GM23248 (cell line): Measurements from ENCODE around the gene THBS3. TPM values are rescaled to one million over a fixed set of nuclear protein-coding genes. Genes with fewer than 3 reads are reported as not detected.
"Not testable (repeated sequence)": the region's sequence is repeated elsewhere in the genome, so short reads cannot be mapped to it uniquely, and the experiment has no call there.

Experiments used
- DNase-seq: peaks from one replicate; pipeline ENCODE4 v3.0.0-alpha.2; 2015
- H2AFZ ChIP-seq: fragments of 200-600 bp; sonication (generic); 2 replicates; pipeline ENCODE4 v1.6.1; 2016; ENCODE audit warnings: antibody characterized with exemption
- H3F3A ChIP-seq: fragments of 200-600 bp; sonication (generic); 2 replicates; pipeline ENCODE4 v1.6.1; 2016; ENCODE audit warnings: mild to moderate bottlenecking, antibody characterized with exemption, mixed run types; ENCODE audit not compliant: insufficient read depth
- H3K27ac ChIP-seq: fragments of 200-600 bp; sonication (generic); 2 replicates; pipeline ENCODE4 v1.5.1; 2016; ENCODE audit warnings: mild to moderate bottlenecking
- H3K27me3 ChIP-seq: fragments of 200-600 bp; sonication (generic); replicated peaks from 2 replicates; pipeline ENCODE4 v1.6.1; 2016; ENCODE audit warnings: mild to moderate bottlenecking; ENCODE audit not compliant: insufficient read depth
- H3K36me3 ChIP-seq: fragments of 200-600 bp; sonication (generic); 2 replicates; pipeline ENCODE4 v1.6.1; 2016; ENCODE audit warnings: low read depth, mild to moderate bottlenecking
- H3K4me1 ChIP-seq: fragments of 200-600 bp; sonication (generic); 2 replicates; pipeline ENCODE4 v1.6.1; 2016; ENCODE audit warnings: mild to moderate bottlenecking; ENCODE audit not compliant: insufficient read depth
- H3K4me2 ChIP-seq: fragments of 200-600 bp; sonication (generic); one replicate; pipeline ENCODE4 v1.6.1; 2016; ENCODE audit warnings: mild to moderate bottlenecking; ENCODE audit not compliant: unreplicated experiment
- H3K4me3 ChIP-seq: fragments of 200-600 bp; sonication (generic); 2 replicates; pipeline ENCODE4 v1.5.1; 2016; ENCODE audit warnings: mild to moderate bottlenecking
- H3K79me2 ChIP-seq: fragments of 200-600 bp; sonication (generic); 2 replicates; pipeline ENCODE4 v1.6.1; 2016; ENCODE audit warnings: mild to moderate bottlenecking; ENCODE audit not compliant: insufficient read depth
- H3K9ac ChIP-seq: fragments of 200-600 bp; sonication (generic); 2 replicates; pipeline ENCODE4 v1.6.1; 2016; ENCODE audit warnings: mild to moderate bottlenecking
- H3K9me2 ChIP-seq: fragments of 200-600 bp; sonication (generic); 2 replicates; pipeline ENCODE4 v1.6.1; 2016; ENCODE audit warnings: mixed run types, mild to moderate bottlenecking, moderate library complexity; ENCODE audit not compliant: insufficient read depth
- H3K9me3 ChIP-seq: fragments of 200-600 bp; sonication (generic); one replicate; pipeline ENCODE4 v1.6.1; 2017; ENCODE audit warnings: low read depth
- H4K20me1 ChIP-seq: fragments of 200-600 bp; sonication (generic); 2 replicates; pipeline ENCODE4 v1.6.0; 2016; ENCODE audit not compliant: insufficient read depth
- EZH2 ChIP-seq: fragments of 200-600 bp; sonication (generic); IDR thresholded peaks from 2 replicates; pipeline ENCODE4 v1.6.1; 2018; ENCODE audit warnings: antibody characterized with exemption, mild to moderate bottlenecking; ENCODE audit not compliant: insufficient read depth, poor library complexity, severe bottlenecking
- EZH2phosphoT487 ChIP-seq: fragments of 200-600 bp; sonication (generic); IDR thresholded peaks from 2 replicates; pipeline ENCODE4 v1.6.1; 2018; ENCODE audit warnings: antibody characterized with exemption, moderate library complexity, mild to moderate bottlenecking, low read depth; ENCODE audit not compliant: insufficient read depth
- WGBS, 2 experiments: methylation state at CpG; one replicate each; pipeline ENCODE4 v1.1.6; 2015 to 2017; ENCODE audit warnings: low lambda C conversion rate in 2 of 2, low coverage in 1 of 2; ENCODE audit errors: missing lambda C conversion rate in 2 of 2; 5-methylcytosine and 5-hydroxymethylcytosine counted together
- in situ Hi-C: fragments of 300-500 bp; cut with MboI; formaldehyde crosslinking; loops from 2 replicates; pipeline ENCODE4 v1.15.0; 2020
- polyA plus RNA-seq: library from polyadenylated mRNA; unstranded; fragments of >200 nt; fragmentation: Nextera tagmentation; extraction: Ambion mirVana; gene quantifications from 2 replicates; pipeline ENCODE4 v1.2.1, GENCODE V29; 2016
- total RNA-seq: library from RNA; depleted of rRNA; stranded (reverse); fragments of >200 nt; shearing (Covaris generic); gene quantifications from 2 replicates; pipeline ENCODE4 v1.2.3, GENCODE V29; 2014

The THBS3 gene
- total and polyA plus RNA-seq, 2 experiments from 2014 or later = 16.6 to 20.6 TPM

GRCh38 chr1:155167166-155168104, 40.3 kb downstream of the THBS3 start:
- no peak for TF ChIP-seq EZH2phosphoT487
- TF ChIP-seq EZH2 = no peak
- peaks cover 11% of the 10 kb centered on the region for H3K4me1 ChIP-seq
- DNase-seq = peak; percentile 86
- H3K27ac ChIP-seq = no peak overlapping the region
- H3K9me2 ChIP-seq = no peaks in the 10 kb centered on the region
- H3K4me3 ChIP-seq = no peak overlapping the region
- H3K9me3 ChIP-seq = no peaks in the 10 kb centered on the region
- in situ Hi-C loops = loop anchor here (5.0 kb wide), 1 partner anchor 75 kb away; no protein-coding TSS in a partner anchor
- H3K79me2 ChIP-seq = peaks cover 26% of the 10 kb centered on the region
- H3K36me3 ChIP-seq = peaks cover 6% of the 10 kb centered on the region; the same call in 1 of the 2 replicates
- no peaks in the 10 kb centered on the region for H4K20me1 ChIP-seq
- peak overlapping the region; percentile 52 for H3K4me2 ChIP-seq
- WGBS, 2 experiments = 6 to 9% methylated on average over 23 to 28 of the region's 28 CpGs
- H2AFZ ChIP-seq = peak overlapping the region; percentile 52
- no peak overlapping the region for H3K9ac ChIP-seq
- peaks cover 17% of the 10 kb centered on the region for H3F3A ChIP-seq
- no peaks in the 10 kb centered on the region for H3K27me3 ChIP-seq

GRCh38 chr1:155166471-155167165, 41.1 kb downstream of the THBS3 start:
- H3K9me3 ChIP-seq = no peaks in the 10 kb centered on the region
- no peaks in the 10 kb centered on the region for H4K20me1 ChIP-seq
- no peak overlapping the region for H3K27ac ChIP-seq
- H3K4me3 ChIP-seq = no peak overlapping the region
- H3K4me1 ChIP-seq = peaks cover 3% of the 10 kb centered on the region
- WGBS, 2 experiments = 30 to 33% methylated on average over 14 to 27 of the region's 27 CpGs
- no peaks in the 10 kb centered on the region for H3K9me2 ChIP-seq
- no peaks in the 10 kb centered on the region for H3K27me3 ChIP-seq
- peaks cover 6% of the 10 kb centered on the region; the same call in 1 of the 2 replicates for H3K36me3 ChIP-seq
- peaks cover 17% of the 10 kb centered on the region for H3F3A ChIP-seq
- H3K9ac ChIP-seq = no peak overlapping the region
- in situ Hi-C loops = loop anchor here (5.0 kb wide), 1 partner anchor 74 kb away; no protein-coding TSS in a partner anchor
- no peak for DNase-seq
- no peak for TF ChIP-seq EZH2
- no peak for TF ChIP-seq EZH2phosphoT487
- no peak overlapping the region for H2AFZ ChIP-seq
- no peak overlapping the region for H3K4me2 ChIP-seq
- peaks cover 18% of the 10 kb centered on the region for H3K79me2 ChIP-seq

- 77 to 84% methylated on average over 8 of the region's 8 CpGs for WGBS, 2 experiments
- DNase-seq = no peak
- Histone ChIP-seq H4K20me1 (no peaks in the 10 kb centered on the region), H2AFZ (no peak overlapping the region), H3K9me2 (no peaks in the 10 kb centered on the region), H3K79me2 (peaks cover 12% of the 10 kb centered on the region), H3K27ac (no peak overlapping the region), H3F3A (peaks cover 17% of the 10 kb centered on the region), H3K4me2 (no peak overlapping the region), H3K4me3 (no peak overlapping the region), H3K9ac (no peak overlapping the region), H3K27me3 (no peaks in the 10 kb centered on the region), H3K4me1 (no peaks in the 10 kb centered on the region), H3K9me3 (no peaks in the 10 kb centered on the region), H3K36me3 (peaks cover 6% of the 10 kb centered on the region; the same call in 1 of the 2 replicates)
- no peak for TF ChIP-seq EZH2
- TF ChIP-seq EZH2phosphoT487 = no peak
- in situ Hi-C loops = loop anchor here (5.0 kb wide), 1 partner anchor 74 kb away; no protein-coding TSS in a partner anchor
These were observed 41.6 kb downstream of the THBS3 start for GRCh38 chr1:155166051-155166470.

GRCh38 chr1:155164625-155165024, 43.1 kb downstream of the THBS3 start:
- not testable (repeated sequence) for H3K9me2 ChIP-seq, H3K79me2 ChIP-seq, DNase-seq, H4K20me1 ChIP-seq, H2AFZ ChIP-seq, H3K4me1 ChIP-seq, H3K9me3 ChIP-seq, H3K4me3 ChIP-seq, H3K36me3 ChIP-seq, H3K27ac ChIP-seq, H3K9ac ChIP-seq, H3K4me2 ChIP-seq, H3K27me3 ChIP-seq
- in situ Hi-C loops = loop anchor here (5.0 kb wide), 1 partner anchor 72 kb away; no protein-coding TSS in a partner anchor
- WGBS, 2 experiments = 86 to 91% methylated on average over 11 of the region's 11 CpGs
- peaks cover 16% of the 10 kb centered on the region for H3F3A ChIP-seq

- H3K4me2 ChIP-seq, H3K27ac ChIP-seq, H3K9me2 ChIP-seq, H3K27me3 ChIP-seq, H3K36me3 ChIP-seq, H2AFZ ChIP-seq, H3F3A ChIP-seq, DNase-seq, H3K4me1 ChIP-seq, H4K20me1 ChIP-seq, in situ Hi-C loops, H3K79me2 ChIP-seq, H3K9ac ChIP-seq, H3K4me3 ChIP-seq, H3K9me3 ChIP-seq: not testable (repeated sequence)
- 85 to 89% methylated on average over 4 of the region's 4 CpGs for WGBS, 2 experiments
These were observed 43.9 kb downstream of the THBS3 start for GRCh38 chr1:155163785-155164184.

GRCh38 chr1:155162631-155163030, 45.1 kb downstream of the THBS3 start:
- H3K79me2 ChIP-seq, H3K4me2 ChIP-seq, in situ Hi-C loops, H4K20me1 ChIP-seq, H3K4me1 ChIP-seq, H2AFZ ChIP-seq, H3F3A ChIP-seq, H3K9me3 ChIP-seq, H3K9ac ChIP-seq, H3K4me3 ChIP-seq, H3K36me3 ChIP-seq, DNase-seq, H3K27ac ChIP-seq, H3K27me3 ChIP-seq, H3K9me2 ChIP-seq: not testable (repeated sequence)
- 92 to 95% methylated on average over 6 of the region's 6 CpGs for WGBS, 2 experiments
